ENCODE measurements around the gene RAPGEF5.

The RAPGEF5 gene

DNA sequence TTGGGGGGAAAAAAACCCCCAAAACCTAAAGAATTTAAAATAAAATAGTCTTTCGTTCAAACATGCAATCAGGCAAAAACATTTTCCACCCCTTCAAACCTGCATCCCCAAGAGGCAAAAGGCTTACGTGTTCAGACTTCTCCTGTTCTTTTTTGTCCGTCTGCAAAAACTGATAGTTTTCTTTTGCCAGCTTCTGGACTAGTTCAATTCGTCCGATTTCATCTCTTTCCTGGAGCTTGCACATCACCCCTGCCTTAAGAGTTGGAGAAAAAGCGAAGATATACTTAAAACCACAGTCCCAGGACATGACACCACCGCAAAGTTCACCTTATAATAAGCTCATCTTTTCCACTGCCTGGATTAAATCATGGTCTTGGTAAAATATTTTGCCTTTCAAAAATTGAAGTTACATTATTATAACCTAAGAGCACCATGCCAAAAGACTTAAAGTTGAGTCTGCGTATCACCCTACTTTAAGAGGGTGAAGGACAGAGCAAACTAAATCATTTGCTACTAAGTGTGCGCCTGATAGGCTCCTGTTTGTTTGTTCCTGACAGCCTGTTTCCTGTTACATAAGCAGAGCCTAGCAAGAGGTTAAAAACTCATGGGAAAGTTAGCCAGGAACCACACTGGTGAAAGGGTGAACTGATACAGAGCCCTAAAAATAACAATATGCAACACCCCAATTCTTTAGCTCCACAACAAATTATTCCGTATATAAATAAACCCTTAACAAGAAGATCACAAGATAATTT, 137.0 kb downstream of the RAPGEF5 start:
- DNase-seq (ENCODE audit: low read depth in 2 of 2), result no peak

DNA sequence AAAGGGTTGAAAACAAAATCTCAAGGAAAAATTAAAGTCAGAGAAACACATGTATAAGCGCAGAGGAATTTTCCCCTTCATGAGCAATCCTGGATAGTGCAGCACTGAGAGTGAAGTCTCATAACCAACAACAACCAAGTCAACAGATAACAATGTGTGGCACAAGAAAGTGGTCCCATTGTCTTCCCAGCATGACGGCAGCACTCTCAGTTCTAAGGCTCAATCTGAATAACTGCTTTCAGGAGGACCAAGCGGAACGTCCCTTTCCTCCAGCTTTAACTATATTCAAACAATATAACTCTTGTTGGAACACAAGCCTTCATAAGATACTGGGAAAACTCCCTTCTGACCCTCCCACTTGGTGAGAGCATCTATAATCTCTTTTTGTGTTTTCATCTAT, 137.9 kb downstream of the RAPGEF5 start:
- DNase-seq (ENCODE audit: low read depth in 2 of 2), result no peak

DNA sequence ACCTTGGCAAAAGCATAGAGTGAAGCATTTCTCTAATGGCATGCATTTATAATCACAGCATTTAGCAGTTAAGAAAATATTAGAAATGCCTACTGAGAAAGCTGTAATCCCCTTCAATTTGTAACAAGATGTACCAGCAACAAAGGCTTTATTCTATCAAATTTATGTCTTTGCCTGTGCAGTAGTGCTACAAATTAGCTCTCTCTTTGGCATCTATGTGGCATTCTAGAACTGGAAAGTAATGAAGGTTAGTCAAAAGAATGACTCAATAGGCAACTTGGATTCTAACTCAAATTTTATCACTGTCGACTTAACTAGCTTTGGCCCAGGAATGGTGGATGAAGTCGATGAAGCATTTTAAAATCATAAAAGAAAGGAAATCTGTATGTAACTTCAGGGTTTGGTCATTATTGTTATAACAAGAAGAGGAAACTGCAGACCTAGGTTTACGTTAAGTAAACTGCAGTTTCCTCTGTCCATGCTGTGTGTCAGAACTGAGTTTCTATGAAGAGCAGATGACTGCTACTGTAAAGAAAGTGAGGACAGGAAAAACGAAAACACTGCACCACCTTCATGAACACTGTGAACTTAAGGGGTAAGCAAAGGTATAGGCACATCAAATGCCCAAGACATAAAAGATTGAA, 140.0 kb downstream of the RAPGEF5 start:
- no peak for DNase-seq (ENCODE audit: low read depth in 2 of 2)

DNA sequence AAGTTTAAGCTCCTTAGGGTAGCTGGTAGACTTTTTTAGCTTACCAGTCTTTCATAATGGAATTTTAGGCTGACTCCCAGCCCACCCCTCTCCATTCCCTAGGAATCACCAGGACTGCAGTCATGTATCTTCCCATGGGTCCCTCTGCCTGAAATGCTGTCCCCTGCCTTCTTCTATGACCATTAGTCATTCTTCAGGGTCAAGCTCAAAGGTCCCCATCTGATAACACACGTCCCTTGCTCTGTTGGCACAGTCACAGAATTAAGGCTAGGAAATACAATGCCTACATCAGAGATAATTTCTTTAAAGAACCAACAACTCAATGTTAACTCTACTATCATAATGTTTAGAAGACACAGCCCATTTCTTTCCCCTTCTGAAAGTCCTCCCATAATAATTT, 140.6 kb downstream of the RAPGEF5 start:
- no peak for DNase-seq (ENCODE audit: low read depth in 2 of 2)

DNA sequence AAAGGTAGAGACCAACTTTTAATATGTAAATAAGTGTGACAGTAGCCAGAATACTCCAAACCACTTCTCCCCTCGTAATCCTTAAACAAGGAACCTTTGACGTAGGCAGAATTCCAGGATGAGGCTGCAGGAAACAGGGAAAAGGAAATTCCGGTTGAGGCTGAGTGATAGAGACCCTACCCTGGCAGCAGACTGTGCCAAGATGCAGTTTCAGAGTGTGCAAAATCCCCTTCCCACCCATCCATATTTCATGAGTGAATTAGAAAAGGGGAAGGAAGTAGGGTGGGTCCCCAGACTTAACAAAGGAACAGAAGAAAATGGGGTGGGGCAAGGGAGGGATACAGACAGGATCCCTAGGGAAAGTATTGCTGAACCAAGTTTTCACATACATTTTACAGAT, 143.0 kb downstream of the RAPGEF5 start:
- DNase-seq (ENCODE audit: low read depth in 2 of 2), result no peak

DNA sequence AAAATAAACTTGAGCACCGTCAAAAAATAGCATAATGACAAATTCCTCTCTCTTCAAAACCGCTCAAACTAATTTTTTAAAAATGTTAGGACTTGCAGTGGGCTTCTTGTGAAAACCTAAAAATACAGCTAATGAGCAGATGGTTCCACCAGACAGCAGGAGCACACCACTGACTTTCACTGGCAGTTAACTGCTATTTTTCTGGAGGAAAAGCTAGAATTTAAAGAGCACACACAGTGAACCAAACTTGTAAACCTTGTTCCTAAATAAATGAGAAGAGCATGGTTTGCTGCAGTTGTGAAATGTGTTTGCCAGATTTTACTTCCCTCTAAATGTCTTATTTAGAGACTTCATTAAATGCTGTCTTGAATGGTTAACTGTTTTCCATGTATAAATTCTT, 143.9 kb downstream of the RAPGEF5 start:
- no peak for DNase-seq (ENCODE audit: low read depth in 2 of 2)

DNA sequence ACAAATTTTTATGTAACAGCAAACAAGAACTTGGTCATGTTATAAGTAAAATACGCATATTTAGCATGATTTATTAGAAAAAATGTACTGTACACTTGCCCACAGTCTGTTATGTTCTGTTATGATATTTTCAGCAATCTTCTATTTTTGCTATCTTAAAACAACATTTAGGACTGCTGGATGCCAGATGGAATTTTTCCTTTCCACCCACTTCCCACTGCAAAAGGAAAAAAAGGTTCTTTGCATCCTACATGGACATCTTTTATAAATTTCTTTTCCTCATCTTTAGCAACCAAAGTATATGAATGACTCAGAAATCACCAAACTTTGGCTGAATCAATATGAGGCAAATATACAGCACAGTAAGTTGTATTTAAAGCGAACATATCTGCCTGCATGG, 146.0 kb downstream of the RAPGEF5 start:
- DNase-seq (ENCODE audit: low read depth in 2 of 2), result no peak

DNA sequence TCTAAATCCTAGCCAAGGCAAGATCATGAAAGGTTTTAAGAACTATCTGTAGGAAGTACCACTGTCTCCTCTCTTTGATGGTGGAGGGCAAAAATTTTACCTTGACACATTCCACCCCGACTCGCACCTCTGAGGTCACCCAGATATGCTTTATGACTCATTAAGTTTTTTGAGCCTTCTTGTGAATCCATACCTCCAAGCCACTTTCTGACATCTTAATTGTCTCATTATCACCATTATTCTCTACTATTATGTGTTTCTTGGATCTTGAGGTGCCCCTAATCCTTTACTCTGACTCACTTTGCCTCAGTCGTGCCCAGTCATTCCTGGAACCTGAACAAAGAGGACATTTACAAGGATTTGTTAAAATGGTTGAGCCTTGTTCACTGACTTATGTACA, 146.6 kb downstream of the RAPGEF5 start:
- no peak for DNase-seq (ENCODE audit: low read depth in 2 of 2)

DNA sequence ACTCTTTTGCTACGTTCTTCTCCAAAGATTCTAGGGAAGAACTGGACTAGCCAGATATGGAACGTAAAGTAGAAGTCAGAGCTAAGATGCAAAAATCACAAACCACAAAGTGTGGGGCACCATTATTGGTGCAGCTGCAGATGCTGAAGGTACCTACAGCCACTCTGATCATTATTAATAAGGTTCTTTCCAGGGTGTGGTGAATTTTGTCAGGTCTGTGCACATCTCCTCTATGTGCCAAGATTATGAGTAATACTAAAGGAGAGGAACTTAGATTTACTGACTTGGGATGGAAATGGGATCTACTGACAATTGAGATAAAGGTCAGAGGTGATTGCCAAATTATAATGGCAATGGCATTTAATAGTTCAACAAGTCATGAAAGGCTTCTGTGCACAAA, 148.2 kb downstream of the RAPGEF5 start:
- DNase-seq (ENCODE audit: low read depth in 2 of 2), result no peak

DNA sequence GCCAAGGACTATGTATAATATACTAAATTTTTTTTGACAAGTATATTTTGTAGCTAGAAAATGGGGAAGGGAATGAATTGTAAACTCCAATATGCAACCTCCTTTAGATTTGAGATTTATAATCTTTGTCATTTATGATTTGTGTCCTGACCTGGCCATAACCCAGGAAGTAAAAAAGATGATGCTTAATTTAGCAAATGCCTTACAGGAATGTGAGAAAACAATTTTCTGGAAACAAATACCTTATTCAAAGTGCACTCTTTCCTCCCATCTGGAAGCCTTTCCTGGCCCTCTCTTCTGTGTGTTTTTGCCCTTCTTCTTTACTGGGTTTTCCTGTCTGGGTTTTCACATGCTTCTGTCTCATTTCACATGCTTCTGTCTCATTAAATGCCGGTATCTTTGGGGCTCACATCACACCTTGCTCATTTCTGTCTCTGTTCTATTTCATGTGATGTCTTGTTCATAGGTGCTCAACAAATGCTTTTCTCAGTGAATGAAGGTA, 149.2 kb downstream of the RAPGEF5 start:
- no peak for DNase-seq (ENCODE audit: low read depth in 2 of 2)

DNA sequence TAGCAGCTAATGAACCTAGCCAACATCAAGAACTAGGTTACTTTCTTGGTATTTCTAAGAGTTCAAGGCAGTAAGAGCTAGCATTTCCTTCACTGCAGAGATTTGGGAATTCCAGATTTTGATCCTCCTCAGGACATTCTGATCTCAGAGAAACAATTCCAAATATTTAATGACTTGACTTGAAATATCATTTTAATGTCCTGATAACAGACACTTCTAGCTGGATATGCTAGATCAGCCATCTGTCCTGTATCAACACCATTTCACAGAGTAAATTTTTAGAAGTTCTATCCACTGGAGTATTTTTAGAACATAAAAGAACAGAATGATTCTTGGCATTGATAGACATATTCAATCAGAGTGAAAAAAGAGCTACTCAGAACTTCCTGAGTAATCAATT, 151.3 kb downstream of the RAPGEF5 start:
- DNase-seq (ENCODE audit: low read depth in 2 of 2), result no peak

DNA sequence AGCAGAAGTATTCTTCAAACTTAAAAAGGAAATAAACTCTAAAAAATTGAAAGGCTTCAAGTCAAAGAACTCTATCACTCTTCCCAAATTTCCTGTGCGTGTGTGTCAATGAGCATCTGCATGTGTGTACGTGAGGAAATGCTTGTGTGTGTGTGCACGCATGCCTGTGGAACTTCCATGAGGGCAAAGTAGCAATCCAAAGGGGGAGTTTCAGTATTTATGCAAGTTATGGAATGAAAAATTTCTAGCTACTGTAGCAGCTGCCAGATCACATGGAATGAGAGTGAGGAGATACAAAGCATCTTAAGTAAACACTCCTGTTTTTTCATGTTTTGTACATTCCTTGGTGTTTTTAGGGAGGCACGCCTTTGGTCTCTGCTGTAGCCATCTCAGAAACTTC, 152.6 kb downstream of the RAPGEF5 start:
- DNase-seq (ENCODE audit: low read depth in 2 of 2), result no peak

DNA sequence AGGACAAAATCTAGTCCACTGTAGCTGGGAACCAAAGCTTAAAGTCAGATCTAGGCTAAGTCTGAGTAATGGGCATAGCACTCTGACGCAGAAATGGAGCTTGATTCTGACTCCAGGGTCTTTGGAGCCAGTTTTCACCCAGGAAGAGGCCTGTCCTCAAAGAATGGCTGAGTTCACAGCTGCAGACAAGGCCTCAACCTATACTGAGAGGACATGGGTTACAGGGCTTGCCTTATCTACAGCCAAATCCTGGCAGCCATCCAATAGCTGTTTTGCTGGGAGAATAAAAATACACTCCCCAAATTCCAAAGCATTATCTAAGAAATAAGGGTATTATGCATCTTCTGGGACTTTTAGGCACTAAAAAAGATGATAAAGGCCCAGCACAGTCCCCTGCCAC, 154.8 kb downstream of the RAPGEF5 start:
- DNase-seq (ENCODE audit: low read depth in 2 of 2), result no peak

DNA sequence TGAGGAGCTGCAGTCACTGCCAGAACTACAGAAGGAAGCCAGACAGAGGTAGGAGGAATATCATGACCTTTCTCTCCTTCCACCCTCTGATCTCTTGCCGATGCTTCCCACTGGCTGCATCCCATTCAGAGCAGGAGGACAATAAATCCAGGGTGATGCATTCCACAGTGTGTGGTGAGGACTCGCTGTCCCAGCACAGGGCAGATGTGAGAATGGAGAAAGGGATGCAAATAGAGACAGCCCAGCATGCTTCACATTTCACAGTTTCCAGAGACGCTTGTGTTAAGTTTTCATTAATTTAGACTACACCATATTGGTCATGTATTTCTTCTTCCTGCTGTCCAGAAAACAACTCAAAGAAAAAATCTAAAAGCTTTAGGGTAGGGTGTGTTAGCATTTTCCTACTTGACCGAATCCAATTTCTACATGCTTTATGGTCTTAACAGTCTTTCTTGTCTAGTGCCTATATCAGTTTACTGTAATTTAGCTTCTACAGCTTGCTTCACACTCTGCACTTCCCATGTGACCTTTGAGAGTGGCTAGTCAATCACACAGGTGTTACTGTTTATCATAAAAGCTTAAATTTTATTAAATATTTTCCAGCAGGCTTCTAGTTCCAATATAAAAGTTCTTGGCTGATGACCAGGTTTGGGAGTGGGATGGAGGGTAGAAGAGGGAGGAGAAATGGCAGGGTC, 155.6 kb downstream of the RAPGEF5 start:
- DNase-seq (ENCODE audit: low read depth in 2 of 2), result no peak

DNA sequence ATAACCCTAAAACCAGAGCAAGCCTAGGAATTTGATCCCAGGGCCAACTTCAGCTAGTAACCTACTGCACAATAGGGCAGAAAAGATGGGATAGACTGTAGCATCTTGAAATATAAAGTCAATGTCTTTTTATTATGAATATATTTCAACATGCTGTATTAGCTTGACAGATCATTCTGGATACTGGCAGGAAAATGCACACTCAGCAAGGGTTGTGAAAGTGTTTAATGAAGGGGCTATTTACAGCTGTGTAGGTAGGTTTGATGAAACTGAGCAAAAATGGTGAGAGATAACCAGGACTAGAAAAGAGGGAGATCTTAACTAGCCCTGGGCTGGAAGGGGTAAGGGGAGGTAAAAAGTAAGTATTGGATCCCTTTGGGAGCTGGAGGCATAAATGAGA, 156.2 kb downstream of the RAPGEF5 start:
- DNase-seq (ENCODE audit: low read depth in 2 of 2), result no peak

DNA sequence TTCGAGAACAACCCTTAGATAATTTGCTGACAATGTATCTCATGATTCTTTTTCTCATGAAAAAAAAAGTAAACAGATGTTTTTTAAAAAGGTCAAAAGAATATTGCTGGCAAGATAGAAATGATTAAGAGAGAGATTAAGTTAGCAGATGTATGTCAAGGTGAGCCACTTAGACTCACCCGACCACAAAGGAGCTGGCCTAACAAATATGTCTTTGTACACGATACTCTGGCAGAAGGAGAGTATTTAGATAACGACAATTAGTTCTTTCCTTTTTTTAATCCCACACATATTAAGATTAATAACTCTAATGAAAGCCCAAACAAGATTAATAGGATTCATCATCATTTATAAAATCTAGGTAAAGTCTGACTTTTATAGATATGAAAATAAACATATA, 156.7 kb downstream of the RAPGEF5 start:
- no peak for DNase-seq (ENCODE audit: low read depth in 2 of 2)

DNA sequence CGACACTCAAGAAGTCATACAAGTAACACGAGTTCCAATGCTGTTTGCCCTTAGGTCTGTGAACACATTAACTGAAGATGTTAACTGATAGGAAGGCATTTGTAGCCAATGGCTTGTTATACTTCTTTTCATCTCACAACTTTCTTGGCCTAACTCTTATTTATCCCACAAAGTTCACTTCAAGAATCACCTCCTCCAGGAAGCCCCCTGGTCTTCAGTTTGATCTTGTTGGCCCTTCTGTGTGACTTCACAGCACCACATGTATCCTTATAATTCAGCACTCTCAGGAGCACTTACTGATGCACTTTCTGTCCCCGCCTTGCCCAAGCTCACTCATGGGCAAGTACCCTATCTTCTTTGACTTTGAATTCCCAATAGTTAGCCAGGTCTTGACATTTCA, 159.6 kb downstream of the RAPGEF5 start:
- DNase-seq (ENCODE audit: low read depth in 2 of 2), result no peak

DNA sequence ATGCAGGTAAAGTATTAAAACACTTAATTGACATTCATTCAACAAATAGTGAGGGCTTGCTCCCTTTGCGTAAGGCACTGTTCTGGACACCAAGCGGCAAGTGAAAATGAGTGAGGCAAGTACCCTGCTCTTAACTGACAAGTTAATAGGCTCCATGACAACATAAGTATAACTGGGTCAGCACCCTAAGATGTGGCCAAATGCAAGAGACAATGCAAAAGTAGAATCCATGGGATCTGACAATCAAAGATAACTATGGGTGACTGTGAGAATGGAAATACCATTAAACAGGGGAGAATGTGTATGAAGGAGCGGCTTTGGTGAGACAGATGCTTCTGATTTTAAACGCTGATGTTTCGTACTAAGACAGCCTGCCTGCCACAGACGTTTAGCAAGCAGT, 160.5 kb downstream of the RAPGEF5 start:
- no peak for DNase-seq (ENCODE audit: low read depth in 2 of 2)

DNA sequence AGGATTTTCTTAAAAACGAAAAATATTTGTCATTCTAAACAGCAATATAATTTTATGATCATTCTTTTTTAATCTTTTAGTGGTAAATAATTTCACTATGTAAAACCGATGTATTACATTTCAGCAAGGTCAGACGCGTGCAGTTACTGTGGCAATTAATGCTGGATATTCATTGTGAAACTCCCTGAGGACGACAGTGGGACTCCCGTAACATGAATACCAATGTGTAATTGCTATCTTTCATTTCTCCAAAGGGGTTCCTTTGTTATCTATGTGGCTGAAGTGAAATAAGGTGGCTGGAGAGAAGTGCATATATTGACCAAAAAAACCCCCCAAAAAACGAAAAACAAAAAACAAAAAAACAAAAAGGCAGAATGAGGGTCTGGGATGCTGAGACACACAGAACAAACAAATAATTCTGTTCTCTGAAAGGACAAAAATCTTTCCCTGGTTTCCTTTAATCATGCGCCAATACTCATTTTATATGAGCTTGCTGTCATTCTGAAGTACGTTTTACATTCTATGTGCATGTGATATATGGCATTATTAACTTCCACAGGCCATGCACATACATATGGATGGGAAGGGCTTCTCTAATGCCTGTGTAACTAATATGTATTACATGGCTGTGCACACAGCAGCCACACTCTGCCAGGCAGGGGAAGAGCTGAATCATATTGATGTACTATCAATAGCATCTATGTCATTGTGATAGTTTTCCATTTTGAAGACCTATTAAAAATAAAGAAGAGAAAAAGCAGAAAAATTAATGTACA, 161.4 kb downstream of the RAPGEF5 start:
- no peak for DNase-seq (ENCODE audit: low read depth in 2 of 2)

DNA sequence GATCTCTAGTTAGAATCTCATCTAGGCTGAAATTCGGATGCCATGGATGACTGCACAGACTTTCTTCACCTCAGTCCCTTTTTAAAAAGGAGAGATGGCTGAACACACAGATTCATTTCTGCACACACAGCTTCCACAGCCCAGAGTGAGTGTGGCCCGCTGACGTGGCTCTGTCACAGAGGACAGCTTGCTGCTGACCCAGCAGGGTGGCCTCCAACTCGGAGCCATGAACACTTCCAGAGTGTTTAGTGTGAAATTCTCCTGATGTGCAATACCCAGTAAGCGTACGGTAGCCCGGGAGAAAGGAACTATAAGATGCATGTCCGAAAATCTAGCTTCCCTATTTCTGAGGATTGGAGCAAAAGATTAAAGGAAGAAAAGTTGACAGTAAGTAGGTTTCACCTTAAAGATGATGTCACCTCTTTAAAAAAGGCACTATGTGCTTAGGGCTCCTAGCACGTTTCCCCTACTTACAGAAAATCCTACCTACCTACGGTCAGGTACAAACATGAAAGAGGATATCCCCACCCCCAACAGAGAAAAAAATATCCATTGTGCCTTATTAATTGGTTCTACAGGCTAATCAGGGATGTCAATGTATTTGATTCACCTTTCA, 162.2 kb downstream of the RAPGEF5 start:
- DNase-seq (ENCODE audit: low read depth in 2 of 2), result no peak

DNA sequence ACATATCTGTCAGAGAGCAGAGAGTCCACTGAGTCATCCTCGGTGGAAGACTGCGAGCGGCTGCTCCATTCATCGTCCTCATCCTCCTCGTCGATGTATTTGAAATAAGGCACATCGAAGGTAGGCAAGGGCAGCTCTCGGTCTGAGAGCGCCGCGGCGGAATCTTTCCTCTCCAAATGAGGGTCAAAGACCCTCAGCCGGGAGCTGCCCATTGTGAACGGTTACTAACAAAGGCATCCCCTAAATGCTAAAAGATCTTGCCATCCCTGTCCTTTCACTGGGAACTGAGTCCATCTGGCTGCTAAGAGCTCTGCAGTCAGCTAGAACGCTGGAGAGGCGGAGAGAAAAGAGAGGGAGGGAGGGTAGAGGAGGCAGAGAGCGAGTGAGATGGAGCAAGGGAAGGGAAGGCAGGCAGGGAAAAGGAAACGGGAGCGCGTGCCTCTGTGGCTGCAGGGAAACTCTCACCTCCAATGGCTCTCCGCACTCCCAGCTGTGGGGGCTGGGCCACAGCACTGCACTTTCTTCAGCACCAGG, 163.4 kb downstream of the RAPGEF5 start:
- DNase-seq (ENCODE audit: low read depth in 2 of 2), result no peak

Data from stimulated activated CD4-positive, alpha-beta T cell treated with anti-CD3 and anti-CD28 coated beads, Interleukin-1b, Interleukin-23, amount 100 ng/mL, for 4 hours (primary cell).